Measurements from ENCODE around the gene APBA1. TPM values are rescaled to one million over a fixed set of nuclear protein-coding genes. Genes with fewer than 3 reads are reported as not detected.

Gene APBA1
- total RNA-seq, 1 donor from 2014 or later: 8.7 TPM

DNA sequence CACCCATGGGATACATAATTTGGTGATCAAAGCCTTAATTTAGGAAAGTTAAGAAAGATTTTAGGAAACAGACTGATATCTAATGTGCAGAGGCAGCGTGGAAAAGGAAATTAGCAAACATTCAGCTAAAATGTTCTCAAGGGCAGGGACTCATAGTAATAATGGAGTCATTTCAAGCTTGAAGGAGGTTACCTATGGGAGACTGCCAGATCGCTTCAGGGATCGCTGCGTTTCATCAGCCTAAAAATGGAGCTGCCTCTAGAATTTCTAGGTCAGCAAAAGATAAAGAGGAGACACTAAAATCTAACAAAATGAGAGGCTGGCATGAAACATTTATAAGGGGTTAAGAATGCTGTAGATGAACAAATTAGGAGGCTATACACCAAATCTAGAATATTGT lies 115.5 kb downstream of the APBA1 start:
- H3K9me3 ChIP-seq: no peaks in the 10 kb centered on the region
- no peaks in the 10 kb centered on the region for H3K4me1 ChIP-seq
- TF ChIP-seq CTCF (IDR thresholded peaks at IDR 0.05): no peak
- H3K36me3 ChIP-seq: no peaks in the 10 kb centered on the region
- intact Hi-C loops (cut with DNase I): loop anchor here (10.0 kb wide), 1 partner anchor 92 kb away; no protein-coding TSS in a partner anchor
- no peaks in the 10 kb centered on the region for H3K27me3 ChIP-seq
- no peak overlapping the region for H3K4me3 ChIP-seq
- no peak for DNase-seq (ENCODE audit: low spot score in 2 of 2)
- H3K27ac ChIP-seq: no peak overlapping the region

DNA sequence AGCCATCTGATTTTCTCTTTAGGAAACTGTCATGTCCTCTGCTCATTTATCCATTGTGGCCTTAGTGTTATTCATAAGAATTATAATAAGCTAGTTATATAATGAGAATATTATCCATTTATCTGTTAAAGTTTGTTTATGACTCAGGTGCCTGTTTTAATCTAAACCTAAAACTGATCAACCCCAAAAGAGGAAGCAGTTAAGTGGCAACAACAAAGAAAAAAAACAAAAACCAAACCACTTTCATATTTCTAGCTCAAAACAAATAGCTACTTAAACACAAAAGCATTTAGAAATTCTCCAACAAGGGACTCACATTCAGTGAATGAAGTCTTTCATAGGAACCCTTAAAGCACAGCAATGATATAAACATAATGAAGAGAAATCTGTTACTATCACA lies 116.4 kb downstream of the APBA1 start:
- intact Hi-C loops (cut with DNase I): loop anchor here (10.0 kb wide), 1 partner anchor 91 kb away; no protein-coding TSS in a partner anchor
- TF ChIP-seq CTCF (IDR thresholded peaks at IDR 0.05): no peak
- H3K27me3 ChIP-seq: no peaks in the 10 kb centered on the region
- no peaks in the 10 kb centered on the region for H3K9me3 ChIP-seq
- H3K36me3 ChIP-seq: no peaks in the 10 kb centered on the region
- no peak overlapping the region for H3K27ac ChIP-seq
- H3K4me1 ChIP-seq: no peaks in the 10 kb centered on the region
- H3K4me3 ChIP-seq: no peak overlapping the region
- DNase-seq (ENCODE audit: low spot score in 2 of 2): no peak

- H3K27ac ChIP-seq: no peak overlapping the region
- H3K4me1 ChIP-seq: no peaks in the 10 kb centered on the region
- no peaks in the 10 kb centered on the region for H3K27me3 ChIP-seq
- intact Hi-C loops (cut with DNase I): loop anchor here (10.0 kb wide), 1 partner anchor 90 kb away; no protein-coding TSS in a partner anchor
- DNase-seq (ENCODE audit: low spot score in 2 of 2): no peak
- no peaks in the 10 kb centered on the region for H3K9me3 ChIP-seq
- no peaks in the 10 kb centered on the region for H3K36me3 ChIP-seq
- TF ChIP-seq CTCF (IDR thresholded peaks at IDR 0.05): no peak
- no peak overlapping the region for H3K4me3 ChIP-seq
Measured at GRCh38 chr9:69554945-69555344, 117.2 kb downstream of the APBA1 start.

DNA sequence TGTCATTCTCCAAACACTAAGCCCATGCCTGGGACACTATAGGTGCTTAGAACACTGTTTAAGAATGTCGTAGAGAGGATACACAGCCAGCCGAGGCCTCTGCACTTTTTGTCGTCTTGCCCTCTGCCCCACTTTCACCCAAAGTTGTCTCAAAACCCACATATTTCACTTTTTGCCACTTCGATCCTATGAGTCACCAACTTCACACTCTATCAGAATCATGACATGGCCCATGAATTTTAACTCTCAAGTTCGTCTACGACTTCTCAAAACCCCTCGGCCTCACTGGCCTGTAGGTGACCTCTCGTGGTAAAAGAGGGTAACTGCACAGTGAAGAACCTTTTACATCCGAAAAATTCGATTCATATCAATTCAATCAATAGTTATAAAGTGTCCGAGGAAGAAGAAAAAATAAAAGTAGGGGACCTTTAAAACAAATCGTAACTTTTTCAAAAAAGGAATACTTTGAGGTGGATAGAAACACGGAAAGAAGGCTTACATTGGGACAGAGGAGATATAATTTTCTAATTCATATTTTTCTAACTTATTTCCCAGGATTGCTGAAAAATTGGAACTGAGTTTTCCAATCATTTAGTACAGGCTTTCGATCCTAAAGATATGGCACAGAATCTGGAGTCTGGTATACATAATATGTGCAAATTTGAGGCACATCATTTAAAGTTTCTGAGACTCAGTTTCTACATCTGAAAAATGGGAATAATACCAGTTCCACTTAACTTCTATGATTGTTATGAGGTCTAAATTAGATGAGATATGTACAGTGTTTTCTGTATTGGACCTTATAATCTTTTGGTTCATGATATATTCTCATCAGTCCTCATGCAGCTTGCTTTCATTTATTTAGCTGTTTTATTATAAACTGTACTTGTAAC lies 122.6 kb downstream of the APBA1 start:
- intact Hi-C loops (cut with DNase I): loop anchor here (2.0 to 10.0 kb wide), 2 partner anchors 85 to 127 kb away; no protein-coding TSS in a partner anchor
- H3K27ac ChIP-seq: no peak overlapping the region
- TF ChIP-seq CTCF (IDR thresholded peaks at IDR 0.05): peak; percentile 53 to 82 (median 57)
- H3K27me3 ChIP-seq: no peaks in the 10 kb centered on the region
- H3K36me3 ChIP-seq: no peaks in the 10 kb centered on the region
- no peaks in the 10 kb centered on the region for H3K9me3 ChIP-seq
- H3K4me1 ChIP-seq: no peaks in the 10 kb centered on the region
- no peak overlapping the region for H3K4me3 ChIP-seq
- DNase-seq (ENCODE audit: low spot score in 2 of 2): no peak

DNA sequence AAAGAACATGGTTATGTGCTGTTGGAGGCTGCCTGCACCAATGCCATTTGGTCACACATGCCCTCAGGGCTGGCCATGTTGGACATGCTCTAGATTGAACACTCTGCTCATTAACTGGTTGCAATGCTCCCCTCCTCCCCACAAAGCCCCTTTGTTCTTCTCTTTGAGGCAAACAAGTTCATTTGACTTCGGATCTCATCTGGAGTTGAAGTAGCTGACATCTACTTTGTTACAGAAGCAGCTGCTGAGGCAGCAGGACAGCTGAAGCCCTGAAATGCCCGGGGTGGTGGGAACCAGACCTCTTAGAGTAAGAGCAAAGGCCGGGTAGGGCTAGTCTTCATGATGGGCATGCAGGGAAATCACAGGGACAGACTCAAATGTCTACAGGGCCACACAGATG lies 123.5 kb downstream of the APBA1 start:
- Histone ChIP-seq H3K27me3 (no peaks in the 10 kb centered on the region), H3K4me1 (no peaks in the 10 kb centered on the region), H3K9me3 (no peaks in the 10 kb centered on the region), H3K4me3 (no peak overlapping the region), H3K36me3 (no peaks in the 10 kb centered on the region), H3K27ac (no peak overlapping the region)
- TF ChIP-seq CTCF (IDR thresholded peaks at IDR 0.05): no peak
- intact Hi-C loops (cut with DNase I): loop anchor here (2.0 kb wide), 1 partner anchor 126 kb away; no protein-coding TSS in a partner anchor
- DNase-seq (ENCODE audit: low spot score in 2 of 2): no peak

All from ascending aorta (tissue), 2 donors.